Limb (tissue), 2 donors: Measurements from ENCODE around the gene KLK15.
A peak's percentile ranks its signal among the peaks of the same experiment; 100 is the strongest.

Source experiments
- DNase-seq, 2 donors: peaks; one replicate each; pipeline ENCODE4 v3.0.0-alpha.2; 2016; ENCODE audit errors: extremely low spot score in 2 of 2

The KLK15 gene

GRCh38 chr19:50843701-50844221 lies 10.4 kb upstream of the KLK15 start:
- DNase-seq, result no peak

- no peak for DNase-seq
Measured at GRCh38 chr19:50843205-50843604, 9.8 kb upstream of the KLK15 start.

GRCh38 chr19:50842130-50842529 lies 8.8 kb upstream of the KLK15 start:
- no peak for DNase-seq

- DNase-seq, result no peak
Measured at GRCh38 chr19:50839712-50840655, 6.6 kb upstream of the KLK15 start.

- DNase-seq, result no peak
Measured at GRCh38 chr19:50838239-50838638, 4.9 kb upstream of the KLK15 start.

- no peak for DNase-seq
Measured at GRCh38 chr19:50837300-50837699, 3.9 kb upstream of the KLK15 start.

GRCh38 chr19:50836543-50837195 lies 3.3 kb upstream of the KLK15 start:
- DNase-seq, result no peak

- DNase-seq, result peak; percentile 50 to 83
Measured at GRCh38 chr19:50835785-50836542, 2.6 kb upstream of the KLK15 start.

- DNase-seq, result no peak
Measured at GRCh38 chr19:50835103-50835784, 1.9 kb upstream of the KLK15 start.

GRCh38 chr19:50833802-50834167 lies 411 bp upstream of the KLK15 start:
- DNase-seq, result no peak

- no peak for DNase-seq
Measured at GRCh38 chr19:50832666-50833065, 708 bp downstream of the KLK15 start.

GRCh38 chr19:50831026-50831396 lies 2.4 kb downstream of the KLK15 start:
- no peak for DNase-seq

- no peak for DNase-seq
Measured at GRCh38 chr19:50830266-50831025, 2.9 kb downstream of the KLK15 start.

- DNase-seq, result no peak
Measured at GRCh38 chr19:50829801-50830200, 3.6 kb downstream of the KLK15 start.

- no peak for DNase-seq
Measured at GRCh38 chr19:50827476-50827875, 5.9 kb downstream of the KLK15 start.

- no peak for DNase-seq
Measured at GRCh38 chr19:50826492-50827240, 6.7 kb downstream of the KLK15 start.

GRCh38 chr19:50823389-50824042 lies 9.9 kb downstream of the KLK15 start, which contains the start of gene KLK1:
KLK1 (minus strand) TSS chr19:50823787; CDS start chr19:50823748, 39 bp downstream.
- no peak for DNase-seq

- no peak for DNase-seq
Measured at GRCh38 chr19:50822661-50823208, 10.6 kb downstream of the KLK15 start.

GRCh38 chr19:50821622-50822021 lies 11.8 kb downstream of the KLK15 start:
- DNase-seq, result no peak
